Lower leg skin (tissue), 4 donors: ENCODE results near the gene GAL3ST1. TPM values are rescaled to one million over a fixed set of nuclear protein-coding genes. Genes with fewer than 3 reads are reported as not detected.

ENCODE experiments used
- DNase-seq, 2 donors: peaks; one replicate each; pipeline ENCODE4 v3.0.0-alpha.2; 2019; ENCODE audit warnings: low spot score in 2 of 2
- H3K4me3 ChIP-seq: fragments of 200-600 bp; sonication (generic); 2 replicates; pipeline ENCODE4 v1.5.1; 2017; ENCODE audit warnings: mild to moderate bottlenecking, low read depth; ENCODE audit not compliant: poor library complexity, severe bottlenecking
- POLR2A ChIP-seq, 2 donors: fragments of 450-650 bp; IDR thresholded peaks; one replicate each; pipeline ENCODE4 v1.6.1; 2016 to 2017; ENCODE audit warnings: antibody characterized with exemption in 2 of 2, mild to moderate bottlenecking in 1 of 2, moderate library complexity in 1 of 2
- WGBS, 2 donors: methylation state at CpG; one replicate each; pipeline ENCODE4 v1.1.5; 2018; 5-methylcytosine and 5-hydroxymethylcytosine counted together
- intact Hi-C: fragments of 100-400 bp; cut with DNase I; formaldehyde crosslinking; loops from one replicate; pipeline ENCODE4 v1.15.0; 2023; ENCODE audit warnings: low total_unique reads
- total RNA-seq, 4 donors: library from RNA; depleted of rRNA; stranded (reverse); fragments of >200 nt; gene quantifications; one replicate each; pipeline ENCODE4 v1.1.0, GENCODE V29; 2016
- TF ChIP-seq, protein P1 (sequence below), 3 donors: fragments of 450-650 bp; IDR thresholded peaks; one replicate each; pipeline ENCODE4 v1.5.1; 2016; ENCODE audit warnings: antibody characterized with exemption in 3 of 3, mild to moderate bottlenecking in 3 of 3, moderate library complexity in 2 of 3

The GAL3ST1 gene
- total RNA-seq, 4 donors from 2014 or later, result 0.61 to 6.4 (median 1.9) TPM

- WGBS, 2 donors, result 0% methylated on average over 49 of the region's 49 CpGs
- TF ChIP-seq, protein P1, sequence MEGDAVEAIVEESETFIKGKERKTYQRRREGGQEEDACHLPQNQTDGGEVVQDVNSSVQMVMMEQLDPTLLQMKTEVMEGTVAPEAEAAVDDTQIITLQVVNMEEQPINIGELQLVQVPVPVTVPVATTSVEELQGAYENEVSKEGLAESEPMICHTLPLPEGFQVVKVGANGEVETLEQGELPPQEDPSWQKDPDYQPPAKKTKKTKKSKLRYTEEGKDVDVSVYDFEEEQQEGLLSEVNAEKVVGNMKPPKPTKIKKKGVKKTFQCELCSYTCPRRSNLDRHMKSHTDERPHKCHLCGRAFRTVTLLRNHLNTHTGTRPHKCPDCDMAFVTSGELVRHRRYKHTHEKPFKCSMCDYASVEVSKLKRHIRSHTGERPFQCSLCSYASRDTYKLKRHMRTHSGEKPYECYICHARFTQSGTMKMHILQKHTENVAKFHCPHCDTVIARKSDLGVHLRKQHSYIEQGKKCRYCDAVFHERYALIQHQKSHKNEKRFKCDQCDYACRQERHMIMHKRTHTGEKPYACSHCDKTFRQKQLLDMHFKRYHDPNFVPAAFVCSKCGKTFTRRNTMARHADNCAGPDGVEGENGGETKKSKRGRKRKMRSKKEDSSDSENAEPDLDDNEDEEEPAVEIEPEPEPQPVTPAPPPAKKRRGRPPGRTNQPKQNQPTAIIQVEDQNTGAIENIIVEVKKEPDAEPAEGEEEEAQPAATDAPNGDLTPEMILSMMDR (IDR thresholded peaks at IDR 0.05), result no peak
- TF ChIP-seq POLR2A (IDR thresholded peaks at IDR 0.05), result peak in 1 of 2 donors; percentile 20
- peak; percentile 93 to 98 for DNase-seq
- intact Hi-C loops, result no loop called here
- H3K4me3 ChIP-seq, result peak within 1 kb of the TSS; percentile 68
These were observed 17.3 kb upstream of the GAL3ST1 start, which contains the start of gene PES1 for GRCh38 chr22:30591588-30592359. TSS of gene PES1 (minus strand) at chr22:30591910. CDS start at chr22:30591833, 77 bp downstream.

GRCh38 chr22:30591191-30591587 is 16.7 kb upstream of the GAL3ST1 start:
- intact Hi-C loops, result no loop called here

DNA sequence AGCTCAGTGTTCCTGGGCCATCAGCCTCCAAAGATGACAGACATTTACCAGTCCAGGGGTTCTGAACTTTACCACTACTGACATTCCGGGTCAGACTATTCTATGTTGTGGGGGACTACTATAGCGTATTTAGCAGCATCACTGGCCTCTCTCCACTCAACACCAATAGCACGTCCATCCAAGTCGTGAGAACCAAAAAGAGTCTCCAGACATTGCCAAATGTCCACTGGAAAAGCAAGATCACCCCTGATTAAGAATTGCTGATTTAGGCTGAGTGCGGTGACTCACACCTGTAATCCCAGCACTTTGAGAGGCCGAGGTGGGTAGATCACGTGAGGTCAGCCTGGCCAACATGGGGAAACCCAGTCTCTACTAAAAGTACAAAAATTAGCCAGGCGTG is 11.9 kb upstream of the GAL3ST1 start:
- TF ChIP-seq, protein P1 (IDR thresholded peaks at IDR 0.05), result no peak
- no peak for TF ChIP-seq POLR2A (IDR thresholded peaks at IDR 0.05)
- 96 to 97% methylated on average over 8 of the region's 8 CpGs for WGBS, 2 donors
- DNase-seq, result no peak
- intact Hi-C loops, result no loop called here
- H3K4me3 ChIP-seq, result no peak overlapping the region

More at GRCh38 chr22:30591191-30591587, 16.7 kb upstream of the GAL3ST1 start:
- no peak for DNase-seq
- H3K4me3 ChIP-seq, result peak overlapping the region; percentile 68
- TF ChIP-seq, protein P1 (IDR thresholded peaks at IDR 0.05), result no peak
- TF ChIP-seq POLR2A (IDR thresholded peaks at IDR 0.05), result no peak
- 2 to 5% methylated on average over 14 of the region's 14 CpGs for WGBS, 2 donors

GRCh38 chr22:30584441-30584840 is 10.0 kb upstream of the GAL3ST1 start:
- WGBS, 2 donors, result 86 to 93% methylated on average over 12 to 15 of the region's 15 CpGs
- TF ChIP-seq, protein P1 (IDR thresholded peaks at IDR 0.05), result no peak

GRCh38 chr22:30582788-30583545 is 8.5 kb upstream of the GAL3ST1 start:
- intact Hi-C loops, result no loop called here
- 78 to 79% methylated on average over 13 of the region's 13 CpGs for WGBS, 2 donors
- TF ChIP-seq, protein P1 (IDR thresholded peaks at IDR 0.05), result no peak
- TF ChIP-seq POLR2A (IDR thresholded peaks at IDR 0.05), result no peak
- H3K4me3 ChIP-seq, result no peak overlapping the region
- no peak for DNase-seq

More at GRCh38 chr22:30584441-30584840, 10.0 kb upstream of the GAL3ST1 start:
- intact Hi-C loops, result no loop called here
- no peak for DNase-seq
- H3K4me3 ChIP-seq, result no peak overlapping the region
